Heart right ventricle (tissue), 16 donors: ENCODE results near the gene GRID2IP. TPM values are rescaled to one million over a fixed set of nuclear protein-coding genes. Genes with fewer than 3 reads are reported as not detected.
"Not testable (repeated sequence)": the region's sequence is repeated elsewhere in the genome, so short reads cannot be mapped to it uniquely, and the experiment has no call there.

Source experiments
- ATAC-seq, 8 donors: fragments of 200-7000 bp; cut with Tn5 transposase; one replicate each; pipeline ENCODE4 v1.9.1; 2020; ENCODE audit warnings: mild to moderate bottlenecking in 8 of 8, moderate library complexity in 8 of 8, moderate number of reproducible peaks in 1 of 8
- DNase-seq, 2 donors: peaks; one replicate each; pipeline ENCODE4 v3.0.0-alpha.2; 2020
- H3K27ac ChIP-seq, 10 donors: fragments of 200-600 bp; sonication (generic) in 2 of 10; one replicate each; pipeline versions ENCODE4 v1.5.0 to v1.8.0; 2020 to 2022; ENCODE audit warnings: mild to moderate bottlenecking in 3 of 10
- H3K27me3 ChIP-seq, 7 donors: fragments of 200-600 bp; one replicate each; pipeline ENCODE4 v1.8.0; 2021 to 2022; ENCODE audit warnings: mild to moderate bottlenecking in 2 of 7
- H3K36me3 ChIP-seq, 9 donors: fragments of 200-600 bp; sonication (generic) in 1 of 9; one replicate each; pipeline versions ENCODE4 v1.5.0 to v1.8.0; 2020 to 2022; ENCODE audit warnings: mild to moderate bottlenecking in 2 of 9
- H3K4me1 ChIP-seq, 9 donors: fragments of 200-600 bp; sonication (generic) in 1 of 9; one replicate each; pipeline versions ENCODE4 v1.5.0 to v1.8.0; 2020 to 2022; ENCODE audit warnings: mild to moderate bottlenecking in 4 of 9
- H3K4me3 ChIP-seq, 10 donors: fragments of 200-600 bp; sonication (generic) in 2 of 10; one replicate each; pipeline versions ENCODE4 v1.5.0 to v1.8.0; 2020 to 2022; ENCODE audit warnings: mild to moderate bottlenecking in 7 of 10, moderate library complexity in 2 of 10
- H3K9me3 ChIP-seq, 11 donors: fragments of 200-600 bp in 10 of 11; sonication (generic) in 2 of 11; one replicate each; pipeline versions ENCODE4 v1.5.0 to v1.8.0; 2013 to 2022; ENCODE audit warnings: mild to moderate bottlenecking in 2 of 11, control low read depth in 1 of 11, moderate library complexity in 1 of 11
- CTCF ChIP-seq, 9 donors: fragments of 200-600 bp; sonication (generic) in 2 of 9; IDR thresholded peaks; one replicate each; pipeline versions ENCODE4 v1.5.0 to v1.8.0; 2021 to 2022; ENCODE audit warnings: antibody characterized with exemption in 9 of 9, mild to moderate bottlenecking in 5 of 9, moderate library complexity in 1 of 9
- WGBS, 2 donors: extraction: QIAGEN DNeasy Blood & Tissue Kit; methylation state at CpG; one replicate each; pipeline ENCODE4 v1.1.7; 2013; ENCODE audit warnings: inconsistent platforms in 1 of 2; 5-methylcytosine and 5-hydroxymethylcytosine counted together
- intact Hi-C, 10 donors: fragments of 100-400 bp; cut with DNase I; formaldehyde crosslinking; loops; one replicate each; pipeline versions ENCODE4 v1.11.1 to v1.14.2; 2022
- polyA plus RNA-seq, 2 donors: library from polyadenylated mRNA; stranded (reverse); fragments of 200-250 nt; gene quantifications; one replicate each; pipeline ENCODE4 v1.2.3, GENCODE V29; 2013
- total RNA-seq, 10 donors: library from RNA; stranded (reverse); fragmentation: NEBNext Ultra II Directional in 3 of 10; extraction: Animal tissue kit (Norgen Biotek cat#: 25700) in 3 of 10; gene quantifications; one replicate each; pipeline versions ENCODE4 v1.2.1 to v1.2.4, GENCODE V29; 2021 to 2023
- donor health status: Arrhythmogenic right ventricular cardiomyopathy.
- donor health status: ischemic (EF 13 %, LVEDD 7.1; RV severe dilation, severe dysfunction).
- donor health status: healthy with polysubstance abuse.
- donor health status: DM: no; HTN: yes; CAD: no.
- donor health status: DM: no; HTN: no; CAD: no.
- donor health status: ischemic (EF 25% LVEDD 6.9; RV normal size, moderate dysfunction).
- donor health status: ischemic (EF 25% LVEDD 5.7; RV mildly dilated, moderate dysfunction).
- donor health status: healthy.
- donor health status: DM: yes; HTN: yes; CAD: no.
- donor health status: Ischemic cardiomyopathy.
- donor health status: ischemic (EF 35%, LVEDD 5.7; RV mildly dilated, moderate dysfunction).
- donor health status: nonischemic (EF 11% LVEDD 7.7; RV severe dilation, severe dysfunction).
- donor health status: DM: yes; HTN: yes; CAD: no.
- donor health status: PGD.
- donor health status: ischemic (EF 29% LVEDD 5.4; RV normal size, mild dysfunction).
- donor health status: nonischemic (EF 23%, LVEDD 6.1; RV moderate dilation, normal function).

GRID2IP gene
- total and polyA plus RNA-seq, 12 donors = 0.01 to 0.15 (median 0.11) TPM; not detected in 9

- Histone ChIP-seq H3K27ac (no peak overlapping the region), H3K4me3 (no peak overlapping the region), H3K9me3 (no peaks in the 10 kb centered on the region), H3K4me1 (peaks cover 2 to 19% (median 9%) of the 10 kb centered on the region in 9 donors), H3K36me3 (no peaks in the 10 kb centered on the region), H3K27me3 (no peaks in the 10 kb centered on the region)
- intact Hi-C loops = loop anchor here in 1 of 10 donors (2.0 kb wide), 1 partner anchor 20 kb away; no protein-coding TSS in a partner anchor
- no peak for TF ChIP-seq CTCF (IDR thresholded peaks at IDR 0.05)
- ATAC-seq = no peak
- no peak for DNase-seq
- 75 to 83% methylated on average over 6 of the region's 6 CpGs for WGBS, 2 donors
Observed at GRCh38 chr7:6451224-6451705, 100.0 kb downstream of the GRID2IP start.

- H3K27ac ChIP-seq, H3K27me3 ChIP-seq, H3K4me3 ChIP-seq, H3K9me3 ChIP-seq, H3K36me3 ChIP-seq, ATAC-seq, DNase-seq: not testable (repeated sequence)
- intact Hi-C loops = loop anchor here in 1 of 10 donors (2.0 kb wide), 1 partner anchor 20 kb away; no protein-coding TSS in a partner anchor
- H3K4me1 ChIP-seq = peaks cover 2 to 23% (median 10%) of the 10 kb centered on the region in 9 donors
- 84 to 92% methylated on average over 9 of the region's 10 CpGs for WGBS, 2 donors
Observed at GRCh38 chr7:6450591-6450990, 100.7 kb downstream of the GRID2IP start.

- H3K27me3 ChIP-seq, DNase-seq, ATAC-seq, H3K4me3 ChIP-seq, H3K9me3 ChIP-seq, H3K27ac ChIP-seq: not testable (repeated sequence)
- intact Hi-C loops = loop anchor here in 1 of 10 donors (2.0 kb wide), 1 partner anchor 21 kb away; no protein-coding TSS in a partner anchor
- WGBS, 2 donors = 87 to 92% methylated on average over 10 to 11 of the region's 11 CpGs
- peaks cover 0 to 12% (median 11%) of the 10 kb centered on the region in 9 donors for H3K36me3 ChIP-seq
- H3K4me1 ChIP-seq = peaks cover 2 to 25% (median 15%) of the 10 kb centered on the region in 9 donors
Observed at GRCh38 chr7:6449884-6450283, 101.4 kb downstream of the GRID2IP start.

GRCh38 chr7:6448943-6449543 is 102.2 kb downstream of the GRID2IP start:
- H3K27ac ChIP-seq = peak overlapping the region in 5 of 10 donors; percentile 79 to 93 (median 84)
- DNase-seq = no peak
- WGBS, 2 donors = 90 to 91% methylated on average over 16 of the region's 16 CpGs

More at GRCh38 chr7:6448943-6449543, 102.2 kb downstream of the GRID2IP start:
- peaks cover 0 to 20% (median 19%) of the 10 kb centered on the region in 9 donors for H3K36me3 ChIP-seq
- ATAC-seq = no peak
- peaks cover 2 to 31% (median 15%) of the 10 kb centered on the region in 9 donors for H3K4me1 ChIP-seq
- no peaks in the 10 kb centered on the region for H3K27me3 ChIP-seq
- H3K4me3 ChIP-seq = peak overlapping the region in 2 of 10 donors; percentile 87 to 99
- H3K9me3 ChIP-seq = no peaks in the 10 kb centered on the region
- no peak for TF ChIP-seq CTCF (IDR thresholded peaks at IDR 0.05)
- intact Hi-C loops = no loop called here
